Stomach (tissue), 9 donors: ENCODE measurements around the gene ATP10B. TPM values are rescaled to one million over a fixed set of nuclear protein-coding genes. Genes with fewer than 3 reads are reported as not detected.

Experiments used
- DNase-seq, 2 donors: peaks; one replicate each; pipeline versions ENCODE4 v3.0.0 to v3.0.0-alpha.2; 2013 to 2019
- H3K27ac ChIP-seq, 5 donors: fragments of 200-600 bp in 4 of 5; sonication (generic) in 4 of 5; one replicate each; pipeline ENCODE4 v1.5.1; 2013 to 2019; ENCODE audit warnings: mild to moderate bottlenecking in 1 of 5, moderate library complexity in 1 of 5
- H3K27me3 ChIP-seq, 3 donors: fragments of 200-600 bp; sonication (generic); one replicate each; pipeline ENCODE4 v1.5.1; 2017 to 2019; ENCODE audit warnings: mixed run types in 1 of 3
- H3K36me3 ChIP-seq, 4 donors: fragments of 200-600 bp; sonication (generic); 1 replicate in 3 of 4; 2 replicates in 1 of 4; pipeline ENCODE4 v1.5.1; 2016 to 2019
- H3K4me1 ChIP-seq, 4 donors: fragments of 200-600 bp; sonication (generic); one replicate each; pipeline ENCODE4 v1.5.1; 2016 to 2019
- H3K4me3 ChIP-seq, 4 donors: fragments of 200-600 bp; sonication (generic) in 3 of 4; one replicate each; pipeline ENCODE4 v1.5.1; 2016 to 2019; ENCODE audit warnings: mild to moderate bottlenecking in 1 of 4
- H3K9me3 ChIP-seq, 4 donors: fragments of 200-600 bp; sonication (generic); one replicate each; pipeline ENCODE4 v1.5.1; 2016 to 2019
- CTCF ChIP-seq, 7 experiments: fragments of 450-650 bp in 4 of 7; fragments of 200-600 bp in 3 of 7; sonication (generic) in 3 of 7; IDR thresholded peaks; one replicate each; pipeline ENCODE4 v1.5.1; 2016 to 2019; ENCODE audit warnings: antibody characterized with exemption in 7 of 7, control low read depth in 2 of 7, mild to moderate bottlenecking in 1 of 7
- EP300 ChIP-seq: sonication (generic); formaldehyde crosslinking; IDR thresholded peaks from one replicate; pipeline ENCODE4 v1.6.1; 2017; ENCODE audit warnings: antibody characterized with exemption
- POLR2A ChIP-seq, 4 donors: fragments of 450-650 bp; IDR thresholded peaks; one replicate each; pipeline ENCODE4 v1.6.1; 2016; ENCODE audit warnings: antibody characterized with exemption in 4 of 4, control low read depth in 2 of 4, mild to moderate bottlenecking in 1 of 4, moderate library complexity in 1 of 4
- POLR2AphosphoS5 ChIP-seq, 3 donors: sonication (generic); formaldehyde crosslinking; IDR thresholded peaks; one replicate each; pipeline ENCODE4 v1.6.1; 2016; ENCODE audit warnings: antibody characterized with exemption in 3 of 3
- WGBS, 5 donors: extraction: QIAGEN DNeasy Blood & Tissue Kit in 3 of 5; methylation state at CpG; one replicate each; pipeline versions ENCODE4 v1.1.5 to v1.1.7; 2013 to 2018; 5-methylcytosine and 5-hydroxymethylcytosine counted together
- intact Hi-C: fragments of 100-400 bp; cut with DNase I; formaldehyde crosslinking; loops from one replicate; pipeline ENCODE4 v1.15.1; 2023; ENCODE audit warnings: low total_unique reads
- polyA plus RNA-seq, 3 donors: library from polyadenylated mRNA; stranded (reverse); fragments of 200-250 nt; gene quantifications; one replicate each; pipeline ENCODE4 v1.2.3, GENCODE V29; 2013
- total RNA-seq, 5 donors: library from RNA; depleted of rRNA; stranded (reverse); fragments of >200 nt; gene quantifications; one replicate each; pipeline versions ENCODE4 v1.1.0 to v1.2.3, GENCODE V29; 2014 to 2016
- donor health status: healthy with polysubstance abuse.
- donor health status: Bipolar disorder and iron deficiency.
- donor health status: healthy.

The ATP10B gene
- total and polyA plus RNA-seq, 8 donors, result 0.25 to 115 (median 4.4) TPM

- intact Hi-C loops, result no loop called here
- Histone ChIP-seq H3K4me1 (no peaks in the 10 kb centered on the region), H3K36me3 (no peaks in the 10 kb centered on the region), H3K27ac (no peak overlapping the region), H3K4me3 (no peak overlapping the region), H3K9me3 (no peaks in the 10 kb centered on the region), H3K27me3 (peaks cover 0 to 7% (median 0%) of the 10 kb centered on the region in 3 donors)
- no peak for DNase-seq
- WGBS, 5 donors, result 81 to 87% (median 84%) methylated on average over 4 of the region's 4 CpGs
- no peak for TF ChIP-seq POLR2AphosphoS5 (IDR thresholded peaks at IDR 0.05)
- no peak for TF ChIP-seq EP300
- no peak for TF ChIP-seq CTCF (IDR thresholded peaks at IDR 0.05)
- TF ChIP-seq POLR2A (IDR thresholded peaks at IDR 0.05), result no peak
Observed at GRCh38 chr5:160542281-160542680, 309.7 kb downstream of the ATP10B start.

GRCh38 chr5:160539431-160539830 is 312.6 kb downstream of the ATP10B start:
- peaks cover 0 to under 1% (median 0%) of the 10 kb centered on the region in 3 donors for H3K27me3 ChIP-seq
- no peaks in the 10 kb centered on the region for H3K9me3 ChIP-seq
- intact Hi-C loops, result no loop called here
- 54 to 83% (median 75%) methylated on average over 1 of the region's 1 CpG for WGBS, 5 donors
- no peak for DNase-seq
- H3K4me1 ChIP-seq, result no peaks in the 10 kb centered on the region
- H3K4me3 ChIP-seq, result no peak overlapping the region
- TF ChIP-seq CTCF (IDR thresholded peaks at IDR 0.05) (no peak), POLR2AphosphoS5 (IDR thresholded peaks at IDR 0.05) (no peak), POLR2A (IDR thresholded peaks at IDR 0.05) (no peak), EP300 (no peak)
- no peaks in the 10 kb centered on the region for H3K36me3 ChIP-seq
- no peak overlapping the region for H3K27ac ChIP-seq

- no peak for TF ChIP-seq POLR2A (IDR thresholded peaks at IDR 0.05)
- TF ChIP-seq POLR2AphosphoS5 (IDR thresholded peaks at IDR 0.05), result no peak
- no peak for TF ChIP-seq EP300
- no peak for TF ChIP-seq CTCF (IDR thresholded peaks at IDR 0.05)
- no peaks in the 10 kb centered on the region for H3K27me3 ChIP-seq
- 71 to 91% (median 84%) methylated on average over 4 of the region's 4 CpGs for WGBS, 5 donors
- H3K4me1 ChIP-seq, result no peaks in the 10 kb centered on the region
- H3K36me3 ChIP-seq, result no peaks in the 10 kb centered on the region
- H3K9me3 ChIP-seq, result no peaks in the 10 kb centered on the region
- no peak for DNase-seq
- H3K4me3 ChIP-seq, result no peak overlapping the region
- H3K27ac ChIP-seq, result no peak overlapping the region
- intact Hi-C loops, result no loop called here
Observed at GRCh38 chr5:160537940-160538339, 314.1 kb downstream of the ATP10B start.

GRCh38 chr5:160537116-160537515 is 314.9 kb downstream of the ATP10B start:
- no peaks in the 10 kb centered on the region for H3K9me3 ChIP-seq
- TF ChIP-seq CTCF (IDR thresholded peaks at IDR 0.05), result no peak
- TF ChIP-seq POLR2A (IDR thresholded peaks at IDR 0.05), result no peak
- no peak for TF ChIP-seq EP300
- TF ChIP-seq POLR2AphosphoS5 (IDR thresholded peaks at IDR 0.05), result no peak
- H3K4me3 ChIP-seq, result no peak overlapping the region
- no peak for DNase-seq
- H3K36me3 ChIP-seq, result no peaks in the 10 kb centered on the region
- no peak overlapping the region for H3K27ac ChIP-seq
- H3K27me3 ChIP-seq, result no peaks in the 10 kb centered on the region
- intact Hi-C loops, result no loop called here
- no peaks in the 10 kb centered on the region for H3K4me1 ChIP-seq
